ENCODE measurements around the gene PRRC2A. TPM values are rescaled to one million over a fixed set of nuclear protein-coding genes. Genes with fewer than 3 reads are reported as not detected.

Gene PRRC2A
- polyA plus RNA-seq, 2 of the 4 experiments (the other 2 are of a cell fraction), result 28.0 to 61.1 TPM

DNA sequence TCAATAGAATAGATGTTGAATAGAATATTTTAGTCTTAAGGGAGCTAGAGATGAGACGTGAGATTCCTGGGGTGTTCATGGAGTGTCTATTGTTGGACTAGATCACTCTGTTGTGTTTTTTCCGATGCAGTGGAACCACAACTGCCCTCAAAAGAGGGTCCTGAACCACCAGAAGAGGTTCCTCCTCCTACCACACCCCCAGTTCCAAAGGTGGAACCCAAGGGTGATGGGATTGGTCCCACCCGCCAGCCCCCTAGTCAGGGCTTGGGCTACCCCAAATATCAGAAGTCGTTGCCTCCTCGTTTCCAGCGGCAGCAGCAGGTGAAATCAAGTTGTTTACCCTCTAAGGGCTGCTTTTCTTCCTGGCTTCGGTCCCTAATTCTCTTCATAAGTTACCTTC is 8.5 kb downstream of the PRRC2A start (continued):
- TF ChIP-seq, protein P1, sequence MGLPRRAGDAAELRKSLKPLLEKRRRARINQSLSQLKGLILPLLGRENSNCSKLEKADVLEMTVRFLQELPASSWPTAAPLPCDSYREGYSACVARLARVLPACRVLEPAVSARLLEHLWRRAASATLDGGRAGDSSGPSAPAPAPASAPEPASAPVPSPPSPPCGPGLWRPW (IDR thresholded peaks at IDR 0.05), result no peak
- TF ChIP-seq POLR2AphosphoS2 (conservative IDR thresholded peaks at IDR 0.05; ENCODE audit: low read length) (no peak), EHMT2 (IDR thresholded peaks at IDR 0.05; ENCODE audit: low read depth) (no peak), BHLHE40 (IDR thresholded peaks at IDR 0.05; ENCODE audit: low read depth, low read length) (no peak)

DNA sequence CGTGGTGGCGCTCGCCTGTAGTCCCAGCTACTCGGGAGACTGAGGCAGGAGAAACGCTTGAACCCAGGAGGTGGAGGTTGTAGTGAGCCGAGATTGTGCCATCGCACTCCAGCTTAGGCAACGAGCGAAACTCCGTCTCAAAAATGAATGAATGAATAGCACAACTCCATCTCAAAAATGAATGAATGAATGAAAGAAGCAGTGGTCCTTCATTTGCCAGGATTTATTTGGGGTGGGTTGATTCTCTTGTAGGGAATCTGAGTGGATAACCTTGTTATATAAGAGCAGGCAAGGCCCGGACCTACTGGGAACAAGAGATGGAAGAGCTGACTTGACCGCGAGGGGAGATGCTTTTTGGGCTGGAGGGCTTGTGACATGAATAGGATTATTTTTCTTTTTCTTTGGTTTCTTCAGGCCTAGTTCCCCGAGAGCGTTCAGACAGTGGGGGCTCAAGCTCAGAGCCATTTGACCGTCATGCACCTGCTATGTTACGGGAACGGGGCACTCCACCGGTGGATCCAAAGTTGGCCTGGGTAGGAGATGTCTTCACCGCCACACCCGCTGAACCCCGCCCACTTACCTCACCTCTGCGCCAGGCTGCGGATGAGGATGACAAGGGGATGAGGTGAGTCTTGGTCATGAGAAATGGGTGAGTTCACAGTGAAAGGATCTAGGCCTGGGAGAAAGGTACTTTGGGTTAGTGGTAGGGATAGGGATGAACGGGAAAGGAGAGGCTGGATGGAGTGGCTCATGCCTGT is 9.8 kb downstream of the PRRC2A start:
- FAIRE-seq, result no peak
- DNase-seq (ENCODE audit: low read depth in 1 of 2, low spot score in 1 of 2), result no peak
- TF ChIP-seq ZSCAN20 (CRISPR knock-in tag; IDR thresholded peaks at IDR 0.05) (no peak), EHF (CRISPR knock-in tag; IDR thresholded peaks at IDR 0.05) (no peak)
- TF ChIP-seq, protein P2, sequence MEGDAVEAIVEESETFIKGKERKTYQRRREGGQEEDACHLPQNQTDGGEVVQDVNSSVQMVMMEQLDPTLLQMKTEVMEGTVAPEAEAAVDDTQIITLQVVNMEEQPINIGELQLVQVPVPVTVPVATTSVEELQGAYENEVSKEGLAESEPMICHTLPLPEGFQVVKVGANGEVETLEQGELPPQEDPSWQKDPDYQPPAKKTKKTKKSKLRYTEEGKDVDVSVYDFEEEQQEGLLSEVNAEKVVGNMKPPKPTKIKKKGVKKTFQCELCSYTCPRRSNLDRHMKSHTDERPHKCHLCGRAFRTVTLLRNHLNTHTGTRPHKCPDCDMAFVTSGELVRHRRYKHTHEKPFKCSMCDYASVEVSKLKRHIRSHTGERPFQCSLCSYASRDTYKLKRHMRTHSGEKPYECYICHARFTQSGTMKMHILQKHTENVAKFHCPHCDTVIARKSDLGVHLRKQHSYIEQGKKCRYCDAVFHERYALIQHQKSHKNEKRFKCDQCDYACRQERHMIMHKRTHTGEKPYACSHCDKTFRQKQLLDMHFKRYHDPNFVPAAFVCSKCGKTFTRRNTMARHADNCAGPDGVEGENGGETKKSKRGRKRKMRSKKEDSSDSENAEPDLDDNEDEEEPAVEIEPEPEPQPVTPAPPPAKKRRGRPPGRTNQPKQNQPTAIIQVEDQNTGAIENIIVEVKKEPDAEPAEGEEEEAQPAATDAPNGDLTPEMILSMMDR (IDR thresholded peaks at IDR 0.05), result no peak
- POLR2A ChIA-PET, result no interaction called here
- ATAC-seq, result no peak
- no peak overlapping the region for H3K4me3 ChIP-seq
- no peak overlapping the region for H3K4me2 ChIP-seq
- H3K4me1 ChIP-seq, result no peaks in the 10 kb centered on the region
- no peak overlapping the region for H3K27ac ChIP-seq
- H3K9me3 ChIP-seq, result no peaks in the 10 kb centered on the region
- WGBS (ENCODE audit: missing lambda C conversion rate), result 92% methylated on average over 25 of the region's 25 CpGs
- CTCF ChIA-PET, result interaction anchor here (1.0 kb wide), 1 partner anchor 84 kb away, joined by 3 read pairs; the partner anchor contains the start of gene ATP6V1G2

DNA sequence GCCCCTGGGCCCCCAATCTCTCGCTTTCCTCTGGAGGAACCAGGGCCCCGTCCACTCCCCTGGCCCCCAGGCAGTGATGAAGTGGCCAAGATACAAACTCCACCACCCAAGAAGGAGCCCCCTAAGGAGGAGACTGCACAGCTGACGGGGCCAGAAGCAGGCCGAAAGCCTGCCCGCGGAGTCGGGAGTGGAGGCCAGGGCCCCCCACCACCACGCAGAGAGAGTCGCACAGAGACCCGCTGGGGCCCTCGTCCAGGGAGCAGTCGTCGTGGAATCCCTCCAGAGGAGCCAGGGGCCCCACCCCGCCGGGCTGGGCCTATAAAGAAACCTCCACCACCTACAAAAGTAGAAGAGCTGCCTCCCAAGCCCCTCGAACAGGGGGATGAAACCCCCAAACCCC is 10.7 kb downstream of the PRRC2A start:
- ATAC-seq, result no peak
- H3K4me3 ChIP-seq, result no peak overlapping the region
- ChIA-PET CTCF (interaction anchor here (0.7 kb wide), 1 partner anchor 34 kb away, joined by 4 read pairs; no protein-coding TSS in a partner anchor), POLR2A (no interaction called here)
- no peak overlapping the region for H3K4me2 ChIP-seq
- no peaks in the 10 kb centered on the region for H3K4me1 ChIP-seq
- H3K9me3 ChIP-seq, result no peaks in the 10 kb centered on the region
- no peak for FAIRE-seq
- no peak overlapping the region for H3K27ac ChIP-seq
- no peak for DNase-seq (ENCODE audit: low read depth in 1 of 2, low spot score in 1 of 2)
- TF ChIP-seq, protein P3, sequence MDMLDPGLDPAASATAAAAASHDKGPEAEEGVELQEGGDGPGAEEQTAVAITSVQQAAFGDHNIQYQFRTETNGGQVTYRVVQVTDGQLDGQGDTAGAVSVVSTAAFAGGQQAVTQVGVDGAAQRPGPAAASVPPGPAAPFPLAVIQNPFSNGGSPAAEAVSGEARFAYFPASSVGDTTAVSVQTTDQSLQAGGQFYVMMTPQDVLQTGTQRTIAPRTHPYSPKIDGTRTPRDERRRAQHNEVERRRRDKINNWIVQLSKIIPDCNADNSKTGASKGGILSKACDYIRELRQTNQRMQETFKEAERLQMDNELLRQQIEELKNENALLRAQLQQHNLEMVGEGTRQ (IDR thresholded peaks at IDR 0.05), result no peak
- no peak for TF ChIP-seq ESRRA (IDR thresholded peaks at IDR 0.05; ENCODE audit: borderline replicate concordance, low read length)
- TF ChIP-seq BHLHE40 (IDR thresholded peaks at IDR 0.05; ENCODE audit: low read depth, low read length), result no peak
- TF ChIP-seq HEYL (CRISPR knock-in tag; IDR thresholded peaks at IDR 0.05), result no peak
- TF ChIP-seq ZSCAN20 (CRISPR knock-in tag; IDR thresholded peaks at IDR 0.05), result no peak
- TF ChIP-seq PHF8 (IDR thresholded peaks at IDR 0.05; ENCODE audit: borderline replicate concordance, low read depth), result no peak
- no peak for TF ChIP-seq RFX5 (IDR thresholded peaks at IDR 0.05)
- no peak for TF ChIP-seq TFCP2L1 (CRISPR knock-in tag; IDR thresholded peaks at IDR 0.05)
- no peak for TF ChIP-seq KDM5A (IDR thresholded peaks at IDR 0.05)
- TF ChIP-seq MAZ (IDR thresholded peaks at IDR 0.05; ENCODE audit: borderline replicate concordance, low read depth, low read length), result no peak
- no peak for TF ChIP-seq ZC3H11A (IDR thresholded peaks at IDR 0.05)
- TF ChIP-seq, protein P4, sequence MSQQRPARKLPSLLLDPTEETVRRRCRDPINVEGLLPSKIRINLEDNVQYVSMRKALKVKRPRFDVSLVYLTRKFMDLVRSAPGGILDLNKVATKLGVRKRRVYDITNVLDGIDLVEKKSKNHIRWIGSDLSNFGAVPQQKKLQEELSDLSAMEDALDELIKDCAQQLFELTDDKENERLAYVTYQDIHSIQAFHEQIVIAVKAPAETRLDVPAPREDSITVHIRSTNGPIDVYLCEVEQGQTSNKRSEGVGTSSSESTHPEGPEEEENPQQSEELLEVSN (IDR thresholded peaks at IDR 0.05; ENCODE audit: borderline replicate concordance, low read depth), result no peak
- no peak for TF ChIP-seq HOXA7 (CRISPR knock-in tag; IDR thresholded peaks at IDR 0.05)
- TF ChIP-seq CHD4 (IDR thresholded peaks at IDR 0.05; ENCODE audit: borderline replicate concordance), result no peak
- 90% methylated on average over 3 of the region's 16 CpGs for WGBS (ENCODE audit: missing lambda C conversion rate)
